MCF 10A (cell line): ENCODE data around the gene UNC5A. TPM values are rescaled to one million over a fixed set of nuclear protein-coding genes. Genes with fewer than 3 reads are reported as not detected.

Experiments used
- BruUV-seq: library from RNA; stranded (reverse); fragments of 400-500 nt; replicated peaks from 2 replicates; lab custom pipeline; 2021; lab: Mats Ljungman, UMichigan
- CTCF ChIA-PET: fragments of 300-600 bp; sonication (Branson Sonifier 250); formaldehyde crosslinking; extraction: SDS; loops from one replicate; lab custom pipeline; 2021; ENCODE audit warnings: antibody characterized with exemption, inconsistent platforms; lab: Yijun Ruan, JAX
- POLR2A ChIA-PET: fragments of 300-600, 350-650 bp; sonication (Branson Sonifier 250); formaldehyde crosslinking; extraction: SDS; loops from one replicate; lab custom pipeline; 2020; ENCODE audit warnings: antibody characterized with exemption, inconsistent platforms; lab: Yijun Ruan, JAX
- DNase-seq: peaks from one replicate; pipeline ENCODE4 v3.0.0-alpha.2; 2018; ENCODE audit not compliant: unreplicated experiment
- H3K27ac Mint-ChIP-seq: one replicate; pipeline ENCODE4 v1.8.0; 2022; ENCODE audit warnings: mild to moderate bottlenecking, low read depth, mixed read lengths; ENCODE audit not compliant: unreplicated experiment
- H3K27me3 Mint-ChIP-seq: one replicate; pipeline ENCODE4 v1.8.0; 2022; ENCODE audit warnings: mixed read lengths; ENCODE audit not compliant: insufficient read depth, unreplicated experiment
- H3K36me3 Mint-ChIP-seq: one replicate; pipeline ENCODE4 v1.8.0; 2022; ENCODE audit warnings: mild to moderate bottlenecking, moderate library complexity, mixed read lengths; ENCODE audit not compliant: insufficient read depth, unreplicated experiment
- H3K4me1 Mint-ChIP-seq: one replicate; pipeline ENCODE4 v1.8.0; 2022; ENCODE audit warnings: mixed read lengths; ENCODE audit not compliant: insufficient read depth, unreplicated experiment
- H3K4me3 Mint-ChIP-seq: one replicate; pipeline ENCODE4 v1.8.0; 2022; ENCODE audit warnings: mild to moderate bottlenecking, moderate library complexity, mixed read lengths; ENCODE audit not compliant: unreplicated experiment
- H3K9me3 Mint-ChIP-seq: one replicate; pipeline ENCODE4 v1.8.0; 2022; ENCODE audit warnings: mixed read lengths; ENCODE audit not compliant: unreplicated experiment
- intact Hi-C: fragments of 100-400 bp; cut with micrococcal nuclease; formaldehyde crosslinking; loops from 2 replicates; pipeline ENCODE4 v1.14.1; 2022
- total RNA-seq: library from RNA; stranded (reverse); gene quantifications from 2 replicates; pipeline ENCODE4 v1.2.3, GENCODE V29; 2022
- TF ChIP-seq, protein P1 (sequence below): fragments of 200-600 bp; IDR thresholded peaks from one replicate; pipeline ENCODE4 v1.8.0; 2022; ENCODE audit warnings: antibody characterized with exemption, mild to moderate bottlenecking; ENCODE audit not compliant: unreplicated experiment

UNC5A gene
- total RNA-seq, 1 experiment from 2014 or later, result 0.51 TPM

DNA sequence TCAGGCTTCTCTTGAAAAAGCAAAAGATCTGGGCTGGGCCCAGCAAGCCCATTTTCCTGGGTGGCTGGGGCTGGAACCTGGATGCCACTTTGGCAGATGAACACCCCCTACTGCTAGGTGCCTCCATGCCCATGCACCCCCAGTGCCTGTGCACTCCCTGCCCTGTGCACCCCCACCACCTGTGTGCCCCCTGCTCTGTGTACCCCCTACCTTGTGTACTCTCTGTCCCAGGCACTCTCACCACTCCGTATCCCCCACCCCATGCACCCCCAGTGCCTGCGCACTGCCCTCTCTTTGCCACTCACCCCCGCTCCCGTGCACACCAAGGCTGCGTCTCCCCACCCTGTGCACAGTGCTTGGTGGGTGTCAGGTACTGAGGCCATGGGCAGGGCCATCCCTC lies 14.2 kb downstream of the UNC5A start:
- ChIA-PET POLR2A (no interaction called here), CTCF (interaction anchor here (0.5 to 1.1 kb wide), 2 partner anchors 164 to 221 kb away, joined by 3 read pairs; no protein-coding TSS in a partner anchor)
- Mint-ChIP-seq H3K36me3 (no peaks in the 10 kb centered on the region), H3K4me1 (peaks cover 16% of the 10 kb centered on the region), H3K9me3 (peaks cover 6% of the 10 kb centered on the region), H3K27ac (no peak overlapping the region), H3K4me3 (no peak overlapping the region), H3K27me3 (peaks cover 11% of the 10 kb centered on the region)
- BruUV-seq, result no TSS peak
- TF ChIP-seq, protein P1, sequence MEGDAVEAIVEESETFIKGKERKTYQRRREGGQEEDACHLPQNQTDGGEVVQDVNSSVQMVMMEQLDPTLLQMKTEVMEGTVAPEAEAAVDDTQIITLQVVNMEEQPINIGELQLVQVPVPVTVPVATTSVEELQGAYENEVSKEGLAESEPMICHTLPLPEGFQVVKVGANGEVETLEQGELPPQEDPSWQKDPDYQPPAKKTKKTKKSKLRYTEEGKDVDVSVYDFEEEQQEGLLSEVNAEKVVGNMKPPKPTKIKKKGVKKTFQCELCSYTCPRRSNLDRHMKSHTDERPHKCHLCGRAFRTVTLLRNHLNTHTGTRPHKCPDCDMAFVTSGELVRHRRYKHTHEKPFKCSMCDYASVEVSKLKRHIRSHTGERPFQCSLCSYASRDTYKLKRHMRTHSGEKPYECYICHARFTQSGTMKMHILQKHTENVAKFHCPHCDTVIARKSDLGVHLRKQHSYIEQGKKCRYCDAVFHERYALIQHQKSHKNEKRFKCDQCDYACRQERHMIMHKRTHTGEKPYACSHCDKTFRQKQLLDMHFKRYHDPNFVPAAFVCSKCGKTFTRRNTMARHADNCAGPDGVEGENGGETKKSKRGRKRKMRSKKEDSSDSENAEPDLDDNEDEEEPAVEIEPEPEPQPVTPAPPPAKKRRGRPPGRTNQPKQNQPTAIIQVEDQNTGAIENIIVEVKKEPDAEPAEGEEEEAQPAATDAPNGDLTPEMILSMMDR, result no peak
- no peak for DNase-seq
- intact Hi-C loops, result no loop called here

DNA sequence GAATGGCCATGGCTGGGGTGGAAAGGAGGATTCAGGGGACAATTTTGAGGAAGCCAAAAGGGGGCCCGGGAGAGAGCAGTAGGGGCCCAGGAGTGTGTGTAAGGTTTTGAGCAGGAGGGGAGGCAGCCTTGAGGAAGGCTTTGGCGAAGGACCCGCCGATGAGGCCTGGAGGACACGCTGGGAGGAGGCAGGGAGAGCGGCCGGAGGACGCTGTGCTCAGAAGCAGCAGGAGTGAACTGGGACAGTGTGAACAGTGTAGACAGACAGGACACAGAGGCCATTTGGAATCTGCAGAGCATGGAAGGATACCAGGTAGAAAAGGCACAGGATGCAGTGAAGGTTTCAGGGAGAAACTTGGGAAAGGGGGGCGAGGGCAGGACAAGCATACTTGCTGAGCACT lies 14.9 kb downstream of the UNC5A start:
- TF ChIP-seq, protein P1, result no peak
- no peak for DNase-seq
- Mint-ChIP-seq H3K9me3 (peaks cover 6% of the 10 kb centered on the region), H3K4me1 (peaks cover 16% of the 10 kb centered on the region), H3K27me3 (peaks cover 11% of the 10 kb centered on the region), H3K27ac (no peak overlapping the region), H3K36me3 (no peaks in the 10 kb centered on the region), H3K4me3 (no peak overlapping the region)
- intact Hi-C loops, result no loop called here
- no TSS peak for BruUV-seq
- ChIA-PET CTCF (interaction anchor here (0.5 to 1.1 kb wide), 4 partner anchors 59 to 600 kb away, joined by 3 read pairs; no protein-coding TSS in a partner anchor), POLR2A (no interaction called here)

DNA sequence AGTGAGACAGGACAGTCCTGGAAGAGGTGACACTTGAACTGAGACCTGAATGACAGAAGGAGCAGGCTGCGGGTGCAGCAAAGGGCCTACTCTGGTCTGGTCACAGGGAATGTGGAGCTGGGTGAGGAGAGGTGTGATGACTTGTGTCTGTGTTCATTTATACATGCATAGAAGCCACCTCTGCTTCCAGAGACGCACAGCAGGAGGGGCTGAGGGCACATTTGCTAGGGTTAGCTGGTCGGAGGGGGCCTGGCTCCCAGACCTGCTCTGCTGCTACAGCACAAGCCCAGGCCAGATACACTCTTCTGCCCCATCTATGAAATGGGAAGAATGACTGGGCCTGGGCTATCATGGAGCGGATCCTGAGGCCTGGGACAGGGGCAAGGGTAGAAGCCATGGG lies 15.6 kb downstream of the UNC5A start:
- peaks cover 16% of the 10 kb centered on the region for H3K4me1 Mint-ChIP-seq
- intact Hi-C loops, result no loop called here
- H3K4me3 Mint-ChIP-seq, result no peak overlapping the region
- CTCF ChIA-PET, result interaction anchor here (0.6 kb wide), 1 partner anchor 12 kb away, joined by 4 read pairs; no protein-coding TSS in a partner anchor
- no peaks in the 10 kb centered on the region for H3K36me3 Mint-ChIP-seq
- DNase-seq, result no peak
- TF ChIP-seq, protein P1, result no peak
- no peak overlapping the region for H3K27ac Mint-ChIP-seq
- no TSS peak for BruUV-seq
- POLR2A ChIA-PET, result no interaction called here
- H3K27me3 Mint-ChIP-seq, result peaks cover 11% of the 10 kb centered on the region
- peaks cover 6% of the 10 kb centered on the region for H3K9me3 Mint-ChIP-seq

DNA sequence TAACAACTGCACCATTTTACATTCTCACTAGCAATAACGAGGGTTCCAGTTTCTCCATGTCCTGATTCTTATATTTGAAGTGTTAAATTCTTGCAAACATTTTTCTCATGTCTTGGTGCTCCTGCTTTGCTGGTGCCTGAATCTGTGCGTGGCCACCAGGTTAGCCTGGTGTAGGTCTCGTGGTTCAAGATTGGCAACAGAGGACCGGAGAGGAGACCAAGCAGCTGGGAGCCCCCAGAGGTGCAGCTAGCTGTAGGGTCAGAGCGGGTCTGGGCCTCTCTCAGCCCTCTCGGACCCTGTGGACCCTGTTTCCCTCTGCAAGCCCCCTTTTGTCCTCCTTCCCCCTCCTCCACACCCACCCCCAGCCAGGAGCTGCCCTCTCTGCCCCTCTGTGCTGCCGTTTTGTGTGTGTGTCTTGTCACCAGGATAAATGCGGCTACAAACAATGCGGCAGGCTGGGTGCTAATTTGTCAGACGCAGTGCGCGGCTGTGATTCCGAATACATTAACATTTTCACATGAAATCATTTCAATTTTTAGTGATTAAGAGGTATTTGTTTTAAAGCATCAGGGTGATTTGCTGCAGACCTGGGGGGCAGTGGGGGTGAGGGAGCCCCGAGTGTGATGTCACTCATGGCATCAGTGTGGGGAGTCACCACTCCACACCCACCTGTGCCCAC lies 17.5 kb downstream of the UNC5A start:
- TF ChIP-seq, protein P1, result no peak
- peaks cover 25% of the 10 kb centered on the region for H3K27me3 Mint-ChIP-seq
- DNase-seq, result no peak
- no peak overlapping the region for H3K4me3 Mint-ChIP-seq
- CTCF ChIA-PET, result no interaction called here
- peaks cover 6% of the 10 kb centered on the region for H3K9me3 Mint-ChIP-seq
- intact Hi-C loops, result no loop called here
- POLR2A ChIA-PET, result no interaction called here
- H3K36me3 Mint-ChIP-seq, result no peaks in the 10 kb centered on the region
- BruUV-seq, result no TSS peak
- no peak overlapping the region for H3K27ac Mint-ChIP-seq
- H3K4me1 Mint-ChIP-seq, result peaks cover 10% of the 10 kb centered on the region
